T47D (cell line): Measurements from ENCODE around the gene VPS52.
"Not testable (repeated sequence)": the region's sequence is repeated elsewhere in the genome, so short reads cannot be mapped to it uniquely, and the experiment has no call there.

Experiments
- DNase-seq, 2 experiments: peaks; one replicate each; pipeline versions ENCODE4 v3.0.0 to v3.0.0-alpha.2; 2011 to 2012; ENCODE audit warnings: low read depth in 1 of 2, low spot score in 1 of 2
- JUND ChIP-seq: IDR thresholded peaks from 2 replicates; pipeline ENCODE4 v1.6.1; 2012; ENCODE audit warnings: low read depth
- in situ Hi-C: cut with HindIII; loops from 2 replicates; pipeline ENCODE4 v1.10.0; 2016; ENCODE audit warnings: low sequenced_read_pairs, low pct_unique_long_range_greater_than_20kb

VPS52 gene

GRCh38 chr6:33273924-33274902 lies 2.5 kb upstream of the VPS52 start:
- DNase-seq: no peak
- TF ChIP-seq JUND: no peak
- in situ Hi-C loops: no loop called here

GRCh38 chr6:33273129-33273923 lies 1.6 kb upstream of the VPS52 start:
- no peak for DNase-seq
- in situ Hi-C loops: no loop called here
- TF ChIP-seq JUND: no peak

- no peak for TF ChIP-seq JUND
- in situ Hi-C loops: no loop called here
- DNase-seq: no peak
Observed at GRCh38 chr6:33272275-33273128, 826 bp upstream of the VPS52 start.

DNA sequence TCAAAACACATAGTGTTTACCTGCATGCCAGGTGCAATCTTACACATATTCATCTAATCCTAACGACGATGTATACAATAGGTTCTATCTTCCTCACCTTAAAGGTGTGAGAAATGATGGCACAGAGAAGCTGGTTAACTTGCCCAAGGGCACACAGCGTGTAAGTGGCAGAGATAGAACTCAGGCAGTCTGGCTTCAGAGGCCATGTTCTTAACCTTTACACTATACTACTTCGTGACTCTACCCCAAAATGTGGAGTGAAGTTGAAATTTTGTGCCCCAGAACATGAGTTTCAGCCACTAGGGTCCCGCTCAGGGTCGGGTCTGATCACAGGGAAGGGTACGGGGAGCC lies 584 bp downstream of the VPS52 start:
- in situ Hi-C loops: no loop called here
- TF ChIP-seq JUND: no peak
- no peak for DNase-seq

- in situ Hi-C loops: no loop called here
- TF ChIP-seq JUND: no peak
- DNase-seq: no peak
Observed at GRCh38 chr6:33264015-33264414, 7.7 kb downstream of the VPS52 start.

DNA sequence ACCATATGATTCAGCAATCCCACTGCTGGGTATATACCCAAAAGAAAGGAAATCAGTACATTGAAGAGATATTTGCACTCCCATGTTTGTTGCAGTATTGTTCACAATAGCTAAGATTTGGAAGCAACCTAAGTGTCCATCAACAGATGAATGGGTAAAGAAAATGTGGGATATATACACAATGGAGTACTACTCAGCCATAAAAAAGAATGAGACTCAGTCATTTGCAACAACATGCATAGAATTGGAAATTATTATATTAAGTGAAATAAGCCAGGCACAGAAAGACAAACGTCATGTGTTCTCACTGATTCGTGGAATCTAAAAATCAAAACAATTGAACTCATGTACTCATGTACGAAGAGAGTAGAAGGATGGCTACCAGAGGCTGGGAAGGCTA lies 9.2 kb downstream of the VPS52 start:
- DNase-seq, in situ Hi-C loops: not testable (repeated sequence)

- DNase-seq: no peak
- in situ Hi-C loops: no loop called here
- no peak for TF ChIP-seq JUND
Observed at GRCh38 chr6:33259032-33259431, 12.6 kb downstream of the VPS52 start.

DNA sequence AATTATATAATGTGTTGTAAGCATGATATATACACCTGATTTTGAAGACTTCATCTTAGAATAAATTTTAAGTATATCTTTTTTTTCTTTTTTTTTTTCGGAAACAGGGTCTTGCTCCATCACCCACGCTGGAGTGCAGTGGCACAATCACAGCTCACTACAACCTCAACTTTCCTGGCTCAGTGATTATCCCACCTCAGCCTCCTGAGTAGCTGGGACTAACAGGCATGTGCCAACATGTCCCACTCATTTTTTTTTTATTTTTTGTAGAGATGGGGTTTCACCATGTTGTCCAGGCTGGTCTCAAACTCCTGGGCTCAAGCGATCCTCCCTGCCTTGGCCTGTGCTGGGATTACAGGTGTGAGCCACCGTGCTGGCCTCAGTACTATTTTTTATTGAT lies 17.1 kb downstream of the VPS52 start:
- in situ Hi-C loops: no loop called here
- no peak for TF ChIP-seq JUND
- DNase-seq: no peak

GRCh38 chr6:33252759-33253158 lies 18.9 kb downstream of the VPS52 start:
- TF ChIP-seq JUND: no peak
- DNase-seq: no peak
- in situ Hi-C loops: no loop called here

DNA sequence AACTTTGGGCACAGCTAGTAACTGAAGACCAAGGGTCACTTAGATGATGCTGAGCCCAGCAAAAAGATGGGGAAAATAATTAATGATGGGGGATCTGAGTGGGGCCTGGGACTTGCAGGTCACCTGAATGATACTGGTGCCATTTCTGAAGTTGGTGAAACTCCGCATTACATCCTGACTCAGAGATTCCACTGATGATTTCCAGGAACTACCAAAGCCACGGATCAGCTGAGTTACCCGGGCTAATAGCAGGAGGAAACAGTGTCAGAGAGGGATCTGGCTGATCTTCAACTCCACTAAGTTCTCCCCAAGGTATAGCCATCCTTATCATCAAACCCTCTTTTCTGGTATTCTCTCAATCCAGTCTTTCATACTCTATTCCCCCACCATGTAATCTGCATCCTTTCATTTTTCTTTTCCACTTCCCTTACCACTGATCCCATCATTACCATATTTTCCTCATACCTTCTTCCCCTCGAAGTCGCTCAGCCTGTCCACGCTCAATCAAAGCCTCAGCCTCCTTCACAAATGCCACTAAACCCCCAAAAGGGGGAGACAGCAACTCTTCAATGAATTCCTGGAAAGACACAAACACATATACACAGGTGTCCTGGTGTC lies 20.2 kb downstream of the VPS52 start:
- in situ Hi-C loops: no loop called here
- no peak for DNase-seq
- TF ChIP-seq JUND: no peak

DNA sequence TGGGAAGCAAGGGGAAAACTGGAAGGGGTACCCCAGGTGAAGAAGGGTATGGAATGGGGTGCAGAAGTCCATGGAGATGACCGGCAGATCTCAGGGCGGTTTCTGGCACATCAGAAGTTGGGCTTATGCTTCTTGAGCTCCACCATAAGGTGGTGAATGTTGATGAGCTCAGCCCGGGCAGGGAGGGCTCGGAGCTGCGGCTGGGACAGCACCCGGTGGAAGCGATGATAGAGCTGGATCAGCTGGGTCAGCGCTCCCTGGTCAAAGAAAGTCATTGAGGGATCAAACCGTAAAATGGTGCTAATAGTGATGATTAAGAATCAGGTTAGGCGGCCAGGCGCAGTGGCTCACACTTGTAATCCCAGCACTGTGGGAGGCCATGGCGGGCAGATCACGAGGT lies 20.9 kb downstream of the VPS52 start:
- no peak for TF ChIP-seq JUND
- DNase-seq: no peak
- in situ Hi-C loops: no loop called here
